HG03095 (cell line): ENCODE data around the gene TMEM222.

Source experiments
- ATAC-seq: cut with Tn5 transposase; IDR thresholded peaks from one replicate; pipeline ENCODE4 v1.9.1; 2021; ENCODE audit warnings: moderate library complexity; ENCODE audit not compliant: unreplicated experiment

The TMEM222 gene

GRCh38 chr1:27358038-27358927, 36.3 kb downstream of the TMEM222 start:
- no peak for ATAC-seq

GRCh38 chr1:27358928-27359313, 37.0 kb downstream of the TMEM222 start:
- ATAC-seq = no peak

- no peak for ATAC-seq
Measured at GRCh38 chr1:27359822-27360158, 37.8 kb downstream of the TMEM222 start.

GRCh38 chr1:27360159-27361043, 38.4 kb downstream of the TMEM222 start:
- ATAC-seq = no peak

GRCh38 chr1:27361044-27361402, 39.1 kb downstream of the TMEM222 start:
- no peak for ATAC-seq

- ATAC-seq = no peak
Measured at GRCh38 chr1:27361553-27361952, 39.6 kb downstream of the TMEM222 start.

GRCh38 chr1:27363766-27364695, 42.1 kb downstream of the TMEM222 start:
- no peak for ATAC-seq

- no peak for ATAC-seq
Measured at GRCh38 chr1:27364696-27365371, 42.9 kb downstream of the TMEM222 start.

- ATAC-seq = no peak
Measured at GRCh38 chr1:27365372-27366112, 43.6 kb downstream of the TMEM222 start.

GRCh38 chr1:27366113-27366410, 44.1 kb downstream of the TMEM222 start:
- ATAC-seq = no peak

- ATAC-seq = no peak
Measured at GRCh38 chr1:27366411-27367159, 44.6 kb downstream of the TMEM222 start, which contains the start of gene MAP3K6. TSS of gene MAP3K6 (minus strand) at chr1:27366961. CDS start at chr1:27366597, 364 bp downstream.

GRCh38 chr1:27367160-27367650, 45.2 kb downstream of the TMEM222 start:
- ATAC-seq = no peak

- no peak for ATAC-seq
Measured at GRCh38 chr1:27368869-27369582, 47.1 kb downstream of the TMEM222 start.

GRCh38 chr1:27372022-27372807, 50.3 kb downstream of the TMEM222 start:
- ATAC-seq = no peak

- ATAC-seq = no peak
Measured at GRCh38 chr1:27372808-27373690, 51.1 kb downstream of the TMEM222 start.

GRCh38 chr1:27374362-27375086, 52.6 kb downstream of the TMEM222 start, which contains the start of gene FCN3:
TSS of gene FCN3 (minus strand) at chr1:27374824. CDS start at chr1:27374818, 6 bp downstream.
- no peak for ATAC-seq
